HEK293T (cell line): ENCODE data around the gene NAGA.

ENCODE experiments used
- FOXA1 ChIP-seq: fragments of 450-650 bp; IDR thresholded peaks from 2 replicates; pipeline ENCODE4 v1.6.1; 2016; ENCODE audit warnings: mild to moderate bottlenecking
- FOXK2 ChIP-seq: fragments of 450-650 bp; IDR thresholded peaks from 2 replicates; pipeline ENCODE4 v1.6.1; 2016; ENCODE audit warnings: mild to moderate bottlenecking
- FOXM1 ChIP-seq: fragments of 450-650 bp; IDR thresholded peaks from 2 replicates; pipeline ENCODE4 v1.6.1; 2017; ENCODE audit warnings: mild to moderate bottlenecking, borderline replicate concordance
- LEF1 ChIP-seq: fragments of 450-650 bp; IDR thresholded peaks from 2 replicates; pipeline ENCODE4 v1.6.1; 2017; ENCODE audit warnings: mild to moderate bottlenecking, borderline replicate concordance
- SP1 ChIP-seq: fragments of 450-650 bp; IDR thresholded peaks from 2 replicates; pipeline ENCODE4 v1.6.1; 2017
- TARDBP ChIP-seq: fragments of 450-650 bp; IDR thresholded peaks from 2 replicates; pipeline ENCODE4 v1.6.1; 2016

GRCh38 chr22:42069801-42070516 is 653 bp downstream of the NAGA start:
- TF ChIP-seq SP1: no peak
- TF ChIP-seq FOXK2: no peak
- TF ChIP-seq LEF1: no peak
- no peak for TF ChIP-seq TARDBP
- no peak for TF ChIP-seq FOXA1
- no peak for TF ChIP-seq FOXM1
